IPS DF 6.9 (cell line): ENCODE measurements around the gene MYBPHL.

Experiments
- DNase-seq: peaks from one replicate; pipeline ENCODE4 v3.0.0-alpha.2; 2013; ENCODE audit warnings: low read depth, low spot score
- H3K27ac ChIP-seq: one replicate; pipeline ENCODE4 v1.5.1; 2013; ENCODE audit warnings: low read length, control low read depth
- H3K27me3 ChIP-seq: 2 replicates; pipeline ENCODE4 v1.6.1; 2013; ENCODE audit warnings: mild to moderate bottlenecking, low read length; ENCODE audit not compliant: control insufficient read depth, insufficient read depth
- H3K36me3 ChIP-seq: 2 replicates; pipeline ENCODE4 v1.6.1; 2013; ENCODE audit warnings: low read length; ENCODE audit not compliant: control insufficient read depth, insufficient read depth
- H3K4me1 ChIP-seq: 2 replicates; pipeline ENCODE4 v1.6.1; 2013; ENCODE audit warnings: low read length; ENCODE audit not compliant: control insufficient read depth, insufficient read depth
- H3K4me3 ChIP-seq: 2 replicates; pipeline ENCODE4 v1.5.1; 2013; ENCODE audit warnings: mild to moderate bottlenecking, low read length
- H3K9me3 ChIP-seq: 2 replicates; pipeline ENCODE4 v1.6.1; 2013; ENCODE audit warnings: low read length, inconsistent platforms; ENCODE audit not compliant: control insufficient read depth, insufficient read depth
- WGBS: extraction: QIAGEN DNeasy Blood & Tissue Kit; methylation state at CpG from one replicate; pipeline ENCODE4 v1.1.7; 2013; ENCODE audit warnings: mixed read lengths, missing lambda C conversion rate; ENCODE audit not compliant: insufficient read length, insufficient coverage; 5-methylcytosine and 5-hydroxymethylcytosine counted together

The MYBPHL gene

GRCh38 chr1:109272021-109272799 is 34.6 kb downstream of the MYBPHL start:
- Histone ChIP-seq H3K36me3 (peaks cover 25% of the 10 kb centered on the region), H3K4me3 (no peak overlapping the region), H3K4me1 (peaks cover 3% of the 10 kb centered on the region; the same call in 1 of the 2 replicates), H3K9me3 (no peaks in the 10 kb centered on the region), H3K27ac (no peak overlapping the region), H3K27me3 (no peaks in the 10 kb centered on the region)
- DNase-seq, result no peak
- no CpG with 5 or more reads among the region's 13 CpGs for WGBS

- H3K4me1 ChIP-seq, result peaks cover 3% of the 10 kb centered on the region; the same call in 1 of the 2 replicates
- H3K9me3 ChIP-seq, result no peaks in the 10 kb centered on the region
- peaks cover 25% of the 10 kb centered on the region for H3K36me3 ChIP-seq
- no peak overlapping the region for H3K4me3 ChIP-seq
- H3K27ac ChIP-seq, result no peak overlapping the region
- H3K27me3 ChIP-seq, result no peaks in the 10 kb centered on the region
- no peak for DNase-seq
- no CpG with 5 or more reads among the region's 6 CpGs for WGBS
Measured at GRCh38 chr1:109271458-109271857, 35.4 kb downstream of the MYBPHL start.

- peaks cover 25% of the 10 kb centered on the region for H3K36me3 ChIP-seq
- H3K9me3 ChIP-seq, result no peaks in the 10 kb centered on the region
- no peak overlapping the region for H3K27ac ChIP-seq
- no peak for DNase-seq
- H3K27me3 ChIP-seq, result no peaks in the 10 kb centered on the region
- peaks cover 3% of the 10 kb centered on the region; the same call in 1 of the 2 replicates for H3K4me1 ChIP-seq
- WGBS, result no CpG with 5 or more reads among the region's 20 CpGs
- H3K4me3 ChIP-seq, result no peak overlapping the region
Measured at GRCh38 chr1:109270623-109271317, 36.0 kb downstream of the MYBPHL start.

GRCh38 chr1:109269981-109270622 is 36.7 kb downstream of the MYBPHL start:
- peaks cover 29% of the 10 kb centered on the region for H3K36me3 ChIP-seq
- no peak for DNase-seq
- no CpG with 5 or more reads among the region's 17 CpGs for WGBS

GRCh38 chr1:109269212-109269980 is 37.4 kb downstream of the MYBPHL start:
- DNase-seq, result no peak
- Histone ChIP-seq H3K27ac (no peak overlapping the region), H3K36me3 (peaks cover 36% of the 10 kb centered on the region), H3K4me1 (peaks cover under 1% of the 10 kb centered on the region; the same call in 1 of the 2 replicates), H3K27me3 (no peaks in the 10 kb centered on the region), H3K4me3 (no peak overlapping the region), H3K9me3 (no peaks in the 10 kb centered on the region)
- WGBS, result no CpG with 5 or more reads among the region's 33 CpGs

More at GRCh38 chr1:109269981-109270622, 36.7 kb downstream of the MYBPHL start:
- Histone ChIP-seq H3K4me1 (peaks cover 3% of the 10 kb centered on the region; the same call in 1 of the 2 replicates), H3K27ac (no peak overlapping the region), H3K9me3 (no peaks in the 10 kb centered on the region), H3K4me3 (no peak overlapping the region), H3K27me3 (no peaks in the 10 kb centered on the region)

- Histone ChIP-seq H3K4me1 (no peaks in the 10 kb centered on the region), H3K9me3 (no peaks in the 10 kb centered on the region), H3K27ac (no peak overlapping the region), H3K36me3 (peaks cover 38% of the 10 kb centered on the region), H3K27me3 (no peaks in the 10 kb centered on the region), H3K4me3 (no peak overlapping the region)
- no peak for DNase-seq
- WGBS, result no CpG with 5 or more reads among the region's 29 CpGs
Measured at GRCh38 chr1:109268431-109269211, 38.2 kb downstream of the MYBPHL start.

GRCh38 chr1:109267743-109268300 is 39.0 kb downstream of the MYBPHL start:
- Histone ChIP-seq H3K36me3 (peaks cover 38% of the 10 kb centered on the region), H3K27me3 (no peaks in the 10 kb centered on the region), H3K4me1 (0 out of 2 replicates have a peak, but pooled peaks cover 2% of the 10 kb centered on the region), H3K27ac (no peak overlapping the region), H3K9me3 (no peaks in the 10 kb centered on the region), H3K4me3 (no peak overlapping the region)
- no CpG with 5 or more reads among the region's 17 CpGs for WGBS
- DNase-seq, result no peak

- 0 out of 2 replicates have a peak, but pooled peaks cover 2% of the 10 kb centered on the region for H3K4me1 ChIP-seq
- H3K36me3 ChIP-seq, result peaks cover 37% of the 10 kb centered on the region
- H3K9me3 ChIP-seq, result no peaks in the 10 kb centered on the region
- no peak overlapping the region for H3K27ac ChIP-seq
- no peaks in the 10 kb centered on the region for H3K27me3 ChIP-seq
- DNase-seq, result no peak
- H3K4me3 ChIP-seq, result no peak overlapping the region
- WGBS, result no CpG with 5 or more reads among the region's 11 CpGs
Measured at GRCh38 chr1:109266965-109267364, 39.8 kb downstream of the MYBPHL start.

- no CpG with 5 or more reads among the region's 13 CpGs for WGBS
- Histone ChIP-seq H3K4me3 (no peak overlapping the region), H3K27ac (no peak overlapping the region), H3K36me3 (peaks cover 40% of the 10 kb centered on the region), H3K27me3 (no peaks in the 10 kb centered on the region), H3K9me3 (no peaks in the 10 kb centered on the region), H3K4me1 (0 out of 2 replicates have a peak, but pooled peaks cover 2% of the 10 kb centered on the region)
- no peak for DNase-seq
Measured at GRCh38 chr1:109265741-109266330, 41.0 kb downstream of the MYBPHL start.
